ENCODE measurements around the gene AATK.

AATK gene

DNA sequence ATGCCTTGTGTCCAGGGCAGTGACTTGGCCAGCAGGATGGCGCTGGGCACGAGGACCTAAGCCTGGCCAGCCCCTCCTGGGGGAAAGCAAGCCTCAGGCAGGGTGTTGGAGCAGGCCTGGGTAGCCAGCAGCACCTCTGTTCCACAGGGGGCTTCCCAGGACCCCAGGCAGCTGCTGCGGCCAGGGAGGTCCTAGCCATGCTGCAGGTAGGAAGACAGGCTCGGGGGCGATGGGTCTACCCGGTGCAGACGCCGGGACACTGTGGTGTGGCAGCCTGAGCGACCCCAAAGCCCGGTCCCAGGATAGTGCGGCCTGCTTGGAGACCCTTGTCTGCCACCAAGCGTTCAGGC is 22.4 kb upstream of the AATK start:
- Histone ChIP-seq H3K4ac (ENCODE audit: low read depth in 1 of 2, low read length in 2 of 2) (no peak overlapping the region), H3K14ac (ENCODE audit: low read length in 2 of 2) (no peak overlapping the region), H3K18ac (ENCODE audit: low read depth in 1 of 2, low read length in 2 of 2) (no peak overlapping the region), H3K27ac (ENCODE audit: low read length, poor library complexity, severe bottlenecking) (no peak overlapping the region), H2BK120ac (ENCODE audit: low read depth, low read length) (no peak overlapping the region), H2BK5ac (ENCODE audit: low read depth, low read length, poor library complexity, severe bottlenecking) (no peak overlapping the region), H4K8ac (ENCODE audit: low read length) (no peak overlapping the region), H4K91ac (ENCODE audit: low read length) (no peak overlapping the region), H3K9ac (ENCODE audit: low read length) (no peak overlapping the region), H2BK12ac (ENCODE audit: low read length in 2 of 2) (no peak overlapping the region), H3K36me3 (ENCODE audit: control insufficient read depth in 1 of 2, insufficient read depth in 2 of 2, low read depth in 1 of 2, low read length in 2 of 2) (peaks cover 0 to 51% of the 10 kb centered on the region in 2 experiments), H3K23ac (ENCODE audit: low read length in 2 of 2) (no peak overlapping the region), H2AFZ (ENCODE audit: low read depth, low read length) (no peak overlapping the region), H3K79me1 (replicated peaks; ENCODE audit: low read length, poor library complexity, severe bottlenecking) (no peaks in the 10 kb centered on the region), H3K4me3 (ENCODE audit: insufficient read depth in 1 of 2, low read depth in 1 of 2, low read length in 2 of 2) (no peak overlapping the region), H2BK15ac (ENCODE audit: low read depth, poor library complexity, severe bottlenecking) (no peak overlapping the region), H3K4me1 (ENCODE audit: control insufficient read depth, insufficient read depth, low read depth, low read length) (peaks cover 12% of the 10 kb centered on the region), H3K27me3 (ENCODE audit: control insufficient read depth in 1 of 2, insufficient read depth in 1 of 2, low read length in 2 of 2) (peaks cover 19 to 26% of the 10 kb centered on the region in 2 experiments), H3K9me3 (ENCODE audit: control insufficient read depth, low read length) (no peaks in the 10 kb centered on the region), H3K4me2 (ENCODE audit: low read length, poor library complexity, severe bottlenecking) (no peak overlapping the region), H2AK5ac (ENCODE audit: low read length, severe bottlenecking) (no peak overlapping the region)
- no peak for DNase-seq
- WGBS, result 97% methylated on average over 9 of the region's 12 CpGs

DNA sequence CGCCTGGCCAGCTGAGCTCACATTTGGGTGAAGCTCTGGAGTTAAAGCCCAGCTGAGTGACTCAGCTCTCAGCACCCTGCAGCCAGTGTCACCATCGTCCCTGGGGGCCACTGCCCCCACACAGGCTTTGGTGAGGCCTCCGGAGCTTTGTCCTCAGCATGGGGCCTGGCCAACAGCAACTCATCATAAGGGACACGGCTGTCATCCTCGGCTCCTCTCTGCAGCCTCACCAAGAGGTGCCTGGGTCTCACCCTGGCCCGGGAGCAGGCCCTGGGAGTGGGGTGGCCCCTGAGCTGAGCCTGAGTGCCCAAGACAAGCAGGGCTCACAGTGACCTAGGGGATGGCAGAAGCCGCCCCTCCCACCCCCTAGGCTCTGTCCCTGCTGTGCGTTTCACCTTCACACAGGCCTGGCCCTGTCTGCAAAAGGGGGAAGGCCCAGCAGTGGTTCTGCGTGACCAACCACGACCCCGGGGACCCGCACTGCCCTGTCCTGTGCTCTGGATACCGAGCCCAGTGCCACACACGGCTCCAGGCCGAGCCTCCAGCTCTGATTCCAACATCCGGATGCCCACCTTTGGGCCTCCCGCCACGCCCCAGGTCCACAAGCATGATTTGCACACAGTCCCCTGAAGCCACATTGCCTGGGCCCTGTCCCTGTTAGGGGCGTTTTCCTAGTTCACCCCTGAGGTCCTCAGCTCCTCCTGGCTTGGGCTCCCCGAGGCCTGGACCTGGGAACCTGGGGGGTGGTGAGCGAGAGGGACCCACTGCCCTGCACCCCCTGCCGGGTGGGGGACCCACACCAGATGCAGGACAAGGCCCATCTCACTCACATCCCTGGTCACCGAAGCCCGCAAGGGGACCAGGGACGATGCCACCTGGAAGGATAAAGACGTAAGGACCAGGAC is 21.8 kb upstream of the AATK start:
- no peak overlapping the region for H2BK120ac ChIP-seq (ENCODE audit: low read depth, low read length)
- H3K36me3 ChIP-seq (ENCODE audit: control insufficient read depth in 1 of 2, insufficient read depth in 2 of 2, low read depth in 1 of 2, low read length in 2 of 2), result peaks cover 0 to 45% of the 10 kb centered on the region in 2 experiments
- H4K8ac ChIP-seq (ENCODE audit: low read length), result no peak overlapping the region
- peaks cover 12% of the 10 kb centered on the region for H3K4me1 ChIP-seq (ENCODE audit: control insufficient read depth, insufficient read depth, low read depth, low read length)
- H2BK12ac ChIP-seq (ENCODE audit: low read length in 2 of 2), result no peak overlapping the region
- H4K91ac ChIP-seq (ENCODE audit: low read length), result no peak overlapping the region
- no peaks in the 10 kb centered on the region for H3K79me1 ChIP-seq (replicated peaks; ENCODE audit: low read length, poor library complexity, severe bottlenecking)
- no peak overlapping the region for H3K23ac ChIP-seq (ENCODE audit: low read length in 2 of 2)
- no peak overlapping the region for H3K4me2 ChIP-seq (ENCODE audit: low read length, poor library complexity, severe bottlenecking)
- peaks cover 23 to 29% of the 10 kb centered on the region in 2 experiments for H3K27me3 ChIP-seq (ENCODE audit: control insufficient read depth in 1 of 2, insufficient read depth in 1 of 2, low read length in 2 of 2)
- H2AFZ ChIP-seq (ENCODE audit: low read depth, low read length), result no peak overlapping the region
- no peak overlapping the region for H3K4ac ChIP-seq (ENCODE audit: low read depth in 1 of 2, low read length in 2 of 2)
- H3K9me3 ChIP-seq (ENCODE audit: control insufficient read depth, low read length), result no peaks in the 10 kb centered on the region
- no peak overlapping the region for H3K4me3 ChIP-seq (ENCODE audit: insufficient read depth in 1 of 2, low read depth in 1 of 2, low read length in 2 of 2)
- H3K14ac ChIP-seq (ENCODE audit: low read length in 2 of 2), result no peak overlapping the region
- no peak overlapping the region for H2AK5ac ChIP-seq (ENCODE audit: low read length, severe bottlenecking)
- no peak overlapping the region for H2BK15ac ChIP-seq (ENCODE audit: low read depth, poor library complexity, severe bottlenecking)
- H2BK5ac ChIP-seq (ENCODE audit: low read depth, low read length, poor library complexity, severe bottlenecking), result no peak overlapping the region
- no peak overlapping the region for H3K9ac ChIP-seq (ENCODE audit: low read length)
- 93% methylated on average over 26 of the region's 26 CpGs for WGBS
- H3K18ac ChIP-seq (ENCODE audit: low read depth in 1 of 2, low read length in 2 of 2), result no peak overlapping the region
- no peak for DNase-seq
- no peak overlapping the region for H3K27ac ChIP-seq (ENCODE audit: low read length, poor library complexity, severe bottlenecking)

DNA sequence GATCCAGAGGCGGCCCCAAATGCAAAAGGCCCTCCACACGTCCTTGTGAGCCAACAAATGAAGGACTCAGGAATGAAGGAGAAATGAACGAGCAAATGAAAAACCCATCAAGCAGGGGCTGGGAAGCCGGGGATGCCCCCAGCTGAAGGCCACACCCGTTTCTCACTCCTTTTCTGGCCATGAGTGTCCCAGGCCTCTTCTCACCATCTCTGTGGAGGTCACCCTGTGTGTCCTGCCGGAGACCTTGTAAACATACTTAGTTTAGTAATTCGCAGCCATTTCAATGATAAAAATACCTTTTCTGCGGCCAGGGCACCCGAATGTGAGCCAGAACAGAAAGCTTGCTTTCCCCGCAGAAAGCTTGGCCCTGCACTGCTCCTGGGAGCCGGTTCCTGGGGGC is 21.1 kb upstream of the AATK start:
- Histone ChIP-seq H3K27ac (ENCODE audit: low read length, poor library complexity, severe bottlenecking) (no peak overlapping the region), H3K4ac (ENCODE audit: low read depth in 1 of 2, low read length in 2 of 2) (no peak overlapping the region), H2AK5ac (ENCODE audit: low read length, severe bottlenecking) (no peak overlapping the region), H4K8ac (ENCODE audit: low read length) (no peak overlapping the region), H3K23ac (ENCODE audit: low read length in 2 of 2) (no peak overlapping the region), H3K4me1 (ENCODE audit: control insufficient read depth, insufficient read depth, low read depth, low read length) (peaks cover 12% of the 10 kb centered on the region), H2BK5ac (ENCODE audit: low read depth, low read length, poor library complexity, severe bottlenecking) (no peak overlapping the region), H2BK15ac (ENCODE audit: low read depth, poor library complexity, severe bottlenecking) (no peak overlapping the region), H3K4me2 (ENCODE audit: low read length, poor library complexity, severe bottlenecking) (no peak overlapping the region), H2AFZ (ENCODE audit: low read depth, low read length) (no peak overlapping the region), H2BK12ac (ENCODE audit: low read length in 2 of 2) (no peak overlapping the region), H2BK120ac (ENCODE audit: low read depth, low read length) (no peak overlapping the region), H3K14ac (ENCODE audit: low read length in 2 of 2) (no peak overlapping the region), H3K4me3 (ENCODE audit: insufficient read depth in 1 of 2, low read depth in 1 of 2, low read length in 2 of 2) (no peak overlapping the region), H3K79me1 (replicated peaks; ENCODE audit: low read length, poor library complexity, severe bottlenecking) (no peaks in the 10 kb centered on the region), H3K36me3 (ENCODE audit: control insufficient read depth in 1 of 2, insufficient read depth in 2 of 2, low read depth in 1 of 2, low read length in 2 of 2) (peaks cover 0 to 39% of the 10 kb centered on the region in 2 experiments), H4K91ac (ENCODE audit: low read length) (no peak overlapping the region), H3K9me3 (ENCODE audit: control insufficient read depth, low read length) (no peaks in the 10 kb centered on the region), H3K18ac (ENCODE audit: low read depth in 1 of 2, low read length in 2 of 2) (no peak overlapping the region), H3K9ac (ENCODE audit: low read length) (no peak overlapping the region), H3K27me3 (ENCODE audit: control insufficient read depth in 1 of 2, insufficient read depth in 1 of 2, low read length in 2 of 2) (peaks cover 23 to 33% of the 10 kb centered on the region in 2 experiments)
- DNase-seq, result no peak
- WGBS, result 94% methylated on average over 11 of the region's 11 CpGs

DNA sequence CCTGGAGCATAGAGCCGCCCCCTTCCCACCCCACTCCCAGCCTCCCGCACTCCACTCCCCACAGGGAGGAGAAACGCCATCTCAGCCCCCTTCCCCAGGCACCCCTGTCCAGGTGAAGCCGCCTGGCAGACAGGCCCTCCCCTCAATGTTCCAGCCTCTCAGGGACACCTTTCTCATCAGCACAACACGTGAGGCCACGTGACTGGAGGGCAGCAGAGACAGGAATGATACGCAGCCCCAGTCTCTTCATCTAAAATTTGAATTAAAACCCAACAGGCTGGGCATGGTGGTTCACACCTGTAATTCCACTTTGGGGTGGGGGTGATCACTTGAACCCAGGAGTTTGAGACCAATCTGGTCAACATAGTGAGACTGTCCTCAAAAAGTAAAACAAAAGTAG is 20.2 kb upstream of the AATK start:
- H3K27me3 ChIP-seq (ENCODE audit: control insufficient read depth in 1 of 2, insufficient read depth in 1 of 2, low read length in 2 of 2), result peaks cover 23 to 33% of the 10 kb centered on the region in 2 experiments
- H4K91ac ChIP-seq (ENCODE audit: low read length), result no peak overlapping the region
- no peak overlapping the region for H2BK5ac ChIP-seq (ENCODE audit: low read depth, low read length, poor library complexity, severe bottlenecking)
- no peak overlapping the region for H2BK120ac ChIP-seq (ENCODE audit: low read depth, low read length)
- no peak overlapping the region for H3K4me2 ChIP-seq (ENCODE audit: low read length, poor library complexity, severe bottlenecking)
- no peak overlapping the region for H2AK5ac ChIP-seq (ENCODE audit: low read length, severe bottlenecking)
- H3K23ac ChIP-seq (ENCODE audit: low read length in 2 of 2), result no peak overlapping the region
- H3K18ac ChIP-seq (ENCODE audit: low read depth in 1 of 2, low read length in 2 of 2), result no peak overlapping the region
- no peak overlapping the region for H3K4me3 ChIP-seq (ENCODE audit: insufficient read depth in 1 of 2, low read depth in 1 of 2, low read length in 2 of 2)
- H3K79me1 ChIP-seq (replicated peaks; ENCODE audit: low read length, poor library complexity, severe bottlenecking), result no peaks in the 10 kb centered on the region
- DNase-seq, result no peak
- H2BK12ac ChIP-seq (ENCODE audit: low read length in 2 of 2), result no peak overlapping the region
- no peak overlapping the region for H3K27ac ChIP-seq (ENCODE audit: low read length, poor library complexity, severe bottlenecking)
- H3K14ac ChIP-seq (ENCODE audit: low read length in 2 of 2), result no peak overlapping the region
- H3K9me3 ChIP-seq (ENCODE audit: control insufficient read depth, low read length), result no peaks in the 10 kb centered on the region
- H2BK15ac ChIP-seq (ENCODE audit: low read depth, poor library complexity, severe bottlenecking), result no peak overlapping the region
- H4K8ac ChIP-seq (ENCODE audit: low read length), result no peak overlapping the region
- H3K9ac ChIP-seq (ENCODE audit: low read length), result no peak overlapping the region
- WGBS, result 78% methylated on average over 6 of the region's 7 CpGs
- H2AFZ ChIP-seq (ENCODE audit: low read depth, low read length), result no peak overlapping the region
- peaks cover 0 to 30% of the 10 kb centered on the region in 2 experiments for H3K36me3 ChIP-seq (ENCODE audit: control insufficient read depth in 1 of 2, insufficient read depth in 2 of 2, low read depth in 1 of 2, low read length in 2 of 2)
- H3K4me1 ChIP-seq (ENCODE audit: control insufficient read depth, insufficient read depth, low read depth, low read length), result peaks cover 12% of the 10 kb centered on the region
- H3K4ac ChIP-seq (ENCODE audit: low read depth in 1 of 2, low read length in 2 of 2), result no peak overlapping the region

Data from mesenchymal stem cell (in vitro differentiated cells and primary cell).